Activated CD8-positive, alpha-beta memory T cell treated with anti-CD3 and anti-CD28 coated beads, Interleukin-2, amount 50 U/mL, for 24 hours (primary cell): ENCODE results near the gene RPRD1B.
"Not testable (repeated sequence)": the region's sequence is repeated elsewhere in the genome, so short reads cannot be mapped to it uniquely, and the experiment has no call there.

Source experiments
- DNase-seq: peaks from one replicate; pipeline ENCODE4 v3.0.0-alpha.2; 2020; ENCODE audit errors: extremely low read depth

RPRD1B gene

DNA sequence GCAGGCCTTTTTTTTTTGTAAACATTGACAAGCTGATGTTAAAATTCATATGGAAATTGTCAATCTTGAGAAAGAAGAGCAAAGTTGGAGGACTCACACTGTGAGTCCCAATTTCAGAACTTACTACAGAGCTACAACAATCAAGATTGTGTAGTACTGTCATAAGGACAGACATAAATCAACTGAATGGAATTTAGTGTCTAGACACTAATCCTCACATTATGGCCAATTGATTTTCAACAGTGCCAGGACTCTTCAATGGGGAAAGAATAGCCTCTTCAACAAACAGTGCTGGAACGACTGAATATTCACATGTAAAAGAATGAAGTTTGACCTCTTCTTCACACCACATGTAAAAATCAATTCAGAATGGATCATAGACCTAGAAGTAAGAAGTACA is 70.7 kb downstream of the RPRD1B start:
- DNase-seq = no peak

DNA sequence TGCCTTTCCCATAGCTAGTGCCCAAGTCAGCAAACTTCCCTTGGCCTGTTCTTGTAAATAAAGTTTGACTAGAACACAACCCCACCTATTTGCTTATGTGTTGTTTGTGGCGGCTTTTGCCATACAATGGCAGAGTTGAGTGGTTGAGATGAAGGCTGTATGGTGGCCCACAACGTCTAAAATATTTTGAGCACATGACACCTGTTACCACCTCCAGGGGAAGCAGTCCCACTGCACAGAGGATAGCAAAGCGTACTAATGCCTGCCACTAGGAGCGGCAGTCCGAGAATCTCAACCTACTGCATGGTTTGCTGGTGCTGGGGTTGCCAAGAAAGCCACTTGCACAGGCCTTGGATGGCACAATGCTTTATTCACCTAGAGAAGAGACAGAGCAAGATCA is 72.9 kb downstream of the RPRD1B start:
- DNase-seq = no peak

- not testable (repeated sequence) for DNase-seq
Observed at GRCh38 chr20:38107386-38107785, 73.8 kb downstream of the RPRD1B start.

GRCh38 chr20:38107916-38108315 is 74.4 kb downstream of the RPRD1B start:
- not testable (repeated sequence) for DNase-seq

DNA sequence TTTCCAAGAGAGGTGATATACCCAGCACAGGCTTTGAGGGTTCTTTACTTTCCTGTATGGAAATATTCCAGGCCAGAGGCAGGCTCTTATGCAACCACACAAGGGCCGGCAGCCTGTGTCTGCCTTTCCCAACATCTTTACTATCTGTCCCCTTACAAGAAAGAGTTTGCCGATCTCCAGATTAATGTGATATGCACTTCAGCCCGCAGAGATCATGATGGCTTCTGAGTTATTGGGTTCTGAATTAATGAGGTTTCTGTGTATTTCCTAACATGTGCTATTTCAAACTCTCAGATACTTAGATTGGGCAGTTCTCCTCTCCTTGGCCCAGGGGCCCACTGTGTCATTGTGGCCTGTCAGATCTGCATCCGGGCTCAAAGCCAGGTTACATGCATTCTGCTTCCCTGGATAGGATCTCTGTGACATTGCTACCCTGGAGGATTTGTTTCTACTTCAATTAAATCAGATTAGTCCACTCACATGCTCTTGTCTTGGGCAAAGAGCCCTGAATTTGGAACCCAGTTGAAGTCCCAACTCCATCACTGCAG is 75.0 kb downstream of the RPRD1B start:
- DNase-seq = no peak

- no peak for DNase-seq
Observed at GRCh38 chr20:38108986-38109541, 75.5 kb downstream of the RPRD1B start.

GRCh38 chr20:38109591-38110524 is 76.3 kb downstream of the RPRD1B start:
- no peak for DNase-seq

- no peak for DNase-seq
Observed at GRCh38 chr20:38110525-38111178, 77.1 kb downstream of the RPRD1B start.

- DNase-seq = no peak
Observed at GRCh38 chr20:38111366-38112232, 78.1 kb downstream of the RPRD1B start.

DNA sequence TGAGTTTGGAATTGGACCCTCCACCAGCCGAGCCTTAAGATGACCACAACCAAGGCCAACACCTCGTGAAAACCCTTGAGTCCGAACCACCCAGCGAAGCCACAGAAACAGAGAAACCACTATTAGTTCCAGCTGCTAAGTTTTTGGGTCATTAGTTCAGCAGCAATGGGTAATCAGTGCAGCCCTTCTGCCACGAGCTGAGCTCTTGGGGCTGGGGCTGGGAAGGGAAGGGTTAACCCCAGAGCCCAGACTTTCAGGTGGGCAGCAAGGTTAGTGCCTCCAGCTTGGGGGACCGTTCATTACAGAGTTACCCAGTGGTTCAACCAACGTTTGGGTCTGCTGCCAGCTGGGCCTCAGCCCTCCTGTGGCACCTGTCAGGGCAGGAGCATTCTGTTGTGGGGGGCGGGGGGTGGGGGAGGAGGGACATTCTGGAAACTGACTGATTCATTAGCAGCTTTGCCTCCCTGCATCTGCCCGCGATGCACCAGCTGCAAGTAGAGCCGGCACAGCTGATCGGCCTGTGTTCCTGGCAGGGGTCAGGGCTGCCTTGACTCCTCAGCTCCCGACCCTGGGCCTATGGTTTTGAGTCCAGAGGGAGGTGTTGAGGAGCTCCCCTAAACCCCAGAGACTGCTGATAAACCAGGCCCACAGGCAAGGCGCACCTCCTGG is 78.8 kb downstream of the RPRD1B start:
- no peak for DNase-seq

DNA sequence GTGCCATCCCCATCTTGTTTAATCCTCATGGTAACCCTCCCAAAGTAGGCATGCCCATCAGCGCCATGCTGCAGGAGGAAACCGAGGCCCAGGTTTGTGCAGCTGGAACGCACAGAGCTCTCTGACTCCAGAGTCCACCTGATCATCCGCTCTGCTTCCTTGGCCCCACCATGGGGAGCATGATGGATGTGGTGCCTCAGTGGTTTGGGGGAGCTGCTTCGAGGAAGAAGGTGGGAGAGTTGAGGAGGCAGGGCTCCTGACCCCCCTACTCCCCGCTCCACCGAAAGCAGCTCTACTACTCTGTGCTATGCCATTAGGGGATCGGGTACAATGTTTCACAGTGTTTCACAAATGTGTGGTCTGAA is 79.4 kb downstream of the RPRD1B start:
- no peak for DNase-seq

DNA sequence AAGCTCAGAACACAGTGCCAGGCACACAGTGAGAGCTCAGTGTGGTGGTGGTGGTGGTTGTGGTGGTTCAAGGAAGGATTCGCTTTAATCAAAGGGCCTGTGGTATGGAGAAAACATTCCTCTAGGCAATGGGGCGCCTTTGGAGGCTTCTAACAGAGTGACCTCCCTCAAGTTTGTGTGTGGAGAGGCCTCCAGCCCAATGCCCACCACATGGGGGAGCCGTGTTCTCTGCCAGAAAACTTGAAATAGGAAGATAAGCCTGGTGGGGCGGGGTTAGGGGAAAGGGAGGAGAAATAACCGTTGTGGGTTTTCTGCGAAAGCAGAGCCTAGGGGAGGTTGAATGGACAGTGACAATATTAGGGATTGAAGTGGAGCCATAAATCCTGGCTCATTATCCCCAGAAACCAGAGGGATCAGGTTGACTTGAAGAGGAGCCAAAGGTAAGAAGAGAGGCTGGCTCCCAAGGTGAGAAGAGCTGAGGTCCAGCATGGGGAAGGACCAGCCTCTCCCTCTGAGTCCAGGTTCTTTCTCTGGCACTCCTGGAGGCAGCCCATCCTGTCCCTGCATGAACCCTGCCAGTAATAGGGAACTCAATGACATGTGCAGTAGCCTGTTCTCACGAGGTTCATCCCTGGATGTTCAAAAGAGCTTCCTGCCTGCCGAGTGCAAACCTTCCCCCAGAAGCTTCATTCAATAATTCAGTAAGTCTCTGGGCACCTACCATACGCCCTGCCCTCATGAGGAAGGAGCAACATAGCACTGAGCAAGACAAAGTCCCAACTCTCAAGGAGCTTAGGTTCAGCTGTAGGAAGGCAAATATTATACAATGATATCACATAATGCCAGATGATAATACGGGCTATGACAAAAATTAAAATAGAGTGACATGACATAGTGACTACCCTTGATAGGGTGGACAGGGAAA is 80.1 kb downstream of the RPRD1B start:
- DNase-seq = no peak

- no peak for DNase-seq
Observed at GRCh38 chr20:38114353-38114791, 80.8 kb downstream of the RPRD1B start.

DNA sequence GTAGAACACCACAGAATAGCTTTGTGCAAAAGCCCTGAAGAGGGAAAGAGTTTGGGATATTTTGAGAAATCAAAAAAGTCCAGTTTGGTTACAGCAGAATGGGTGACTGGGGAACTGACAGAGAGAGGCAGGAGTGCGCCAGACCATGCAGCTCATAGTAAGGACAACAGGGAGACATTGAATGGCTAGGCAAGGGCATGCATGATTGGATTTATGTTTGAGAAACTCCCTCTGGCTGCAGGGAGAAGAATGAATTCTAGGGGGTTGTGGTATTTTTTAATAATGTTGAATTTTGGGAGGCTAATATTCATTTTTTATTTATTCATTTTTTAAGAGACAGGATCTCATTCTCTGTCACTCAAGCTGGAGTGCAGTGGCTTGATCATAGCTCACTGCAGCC is 81.7 kb downstream of the RPRD1B start:
- no peak for DNase-seq

DNA sequence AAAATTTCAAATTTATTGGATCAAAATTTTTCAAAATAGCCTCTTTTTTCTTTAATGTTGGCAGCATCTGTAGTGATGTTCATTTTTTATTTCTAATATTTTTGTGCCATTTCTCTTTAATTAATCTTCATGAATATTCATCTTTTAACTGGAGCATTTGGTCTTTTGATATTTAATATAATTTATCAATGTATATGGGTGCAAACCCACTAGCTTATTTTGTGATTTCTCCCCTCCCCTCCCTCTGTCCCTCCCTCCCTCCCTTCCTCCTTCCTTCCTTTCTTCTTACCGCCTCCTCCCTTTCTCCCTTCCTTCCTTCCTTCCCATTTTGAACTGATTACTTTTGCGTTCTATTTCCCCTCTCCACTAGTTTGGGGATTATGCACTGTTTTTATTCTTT is 82.3 kb downstream of the RPRD1B start:
- no peak for DNase-seq

GRCh38 chr20:38116409-38117165 is 83.0 kb downstream of the RPRD1B start:
- DNase-seq = no peak

- no peak for DNase-seq
Observed at GRCh38 chr20:38117205-38117604, 83.7 kb downstream of the RPRD1B start.

DNA sequence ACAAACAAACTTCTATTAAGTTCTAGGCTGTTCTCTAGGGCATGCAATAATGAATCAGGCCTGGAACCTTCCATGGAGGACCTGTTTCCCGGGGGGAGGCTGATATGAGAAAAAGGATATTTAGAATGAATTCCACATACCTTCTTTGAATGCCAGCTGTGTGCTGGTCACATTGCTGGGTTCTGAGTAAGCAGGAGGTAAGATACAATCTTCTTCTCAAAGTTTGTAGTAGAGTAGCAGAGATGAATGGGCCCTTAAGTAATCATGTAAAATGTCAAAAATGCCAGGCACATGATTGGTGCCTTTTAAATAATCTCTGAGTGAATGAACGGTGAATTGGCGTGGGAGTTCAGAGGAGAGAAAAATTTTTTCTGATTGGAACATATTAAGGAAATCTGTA is 84.1 kb downstream of the RPRD1B start:
- no peak for DNase-seq

DNA sequence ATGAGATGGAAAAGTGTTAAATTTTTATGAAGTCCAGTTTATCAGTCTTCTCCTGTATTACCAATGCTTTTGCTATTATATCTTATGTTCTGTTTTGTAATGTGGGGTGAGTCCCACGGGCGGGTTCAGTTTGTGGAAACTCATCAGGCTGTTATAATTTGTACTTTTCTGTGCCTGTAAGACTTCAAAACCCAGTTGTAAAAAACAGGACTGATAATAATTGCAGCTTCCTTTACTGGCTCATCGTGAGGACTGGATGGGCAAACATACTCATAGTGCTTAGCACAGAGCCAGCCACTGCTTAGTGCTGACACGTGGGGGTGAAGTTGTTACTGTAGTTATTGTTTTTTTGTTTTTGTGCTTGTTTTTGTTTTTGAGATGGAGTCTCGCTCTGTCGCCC is 85.9 kb downstream of the RPRD1B start:
- DNase-seq = no peak
